OCI-LY7 (cell line): Measurements from ENCODE around the gene SLC2A4RG.

Source experiments
- CTCF ChIP-seq: fragments of 200-600 bp; sonication (generic); conservative IDR thresholded peaks from 2 replicates; pipeline ENCODE4 v1.5.1; 2014; ENCODE audit warnings: mild to moderate bottlenecking, antibody characterized with exemption, low read length, moderate library complexity, mixed read lengths
- EZH2phosphoT487 ChIP-seq: fragments of 200-600 bp; sonication (generic); IDR thresholded peaks from 2 replicates; pipeline ENCODE4 v1.6.1; 2018; ENCODE audit warnings: low read depth, borderline replicate concordance, mild to moderate bottlenecking, mixed run types, antibody characterized with exemption, low read length, moderate library complexity, mixed read lengths

DNA sequence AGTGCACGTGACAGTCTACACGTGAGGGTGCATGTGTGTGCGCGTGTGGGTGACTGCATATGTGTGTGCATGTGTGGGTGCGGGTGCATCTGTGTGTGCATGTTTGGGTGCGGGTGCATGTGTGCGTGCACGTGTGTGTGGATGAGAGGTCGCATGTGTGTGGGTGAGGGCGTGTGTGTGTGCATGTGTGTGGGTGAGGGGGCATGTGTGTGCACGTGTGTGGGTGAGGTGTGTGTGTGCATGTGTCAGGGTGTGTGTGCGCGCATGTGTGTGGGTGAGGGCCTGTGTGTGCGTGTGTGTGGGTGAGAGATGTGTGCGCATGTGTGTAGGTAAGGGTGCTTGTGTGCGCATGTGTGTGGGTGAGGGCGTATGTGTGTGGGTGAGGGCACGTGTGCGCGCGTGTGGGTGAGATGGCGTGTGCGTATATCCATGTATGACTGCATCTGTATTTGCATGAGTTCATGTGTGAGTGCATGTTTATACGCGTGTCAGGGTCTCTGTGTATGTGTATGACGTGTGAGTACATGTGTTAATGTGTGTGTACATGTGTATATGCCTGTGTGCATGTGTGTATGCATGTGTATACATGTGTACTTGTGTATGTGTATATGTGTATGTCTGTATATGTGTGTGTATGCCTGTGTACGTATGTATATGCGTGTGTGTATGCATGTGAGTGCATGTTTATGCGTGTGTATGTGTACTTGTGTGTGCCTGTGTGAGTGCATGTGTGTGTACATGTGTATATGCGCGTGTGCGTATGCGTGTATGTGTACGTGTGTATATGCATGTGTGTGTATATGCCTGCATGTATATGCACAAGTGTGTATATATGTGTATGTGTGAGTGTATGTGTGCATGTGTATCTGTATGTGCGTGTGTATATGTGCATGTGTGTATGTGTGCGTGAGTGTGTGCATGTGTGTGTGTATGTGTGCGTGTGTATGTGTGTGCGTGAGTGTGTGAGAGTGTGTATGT is 7.2 kb upstream of the SLC2A4RG start:
- TF ChIP-seq CTCF, result no peak
- TF ChIP-seq EZH2phosphoT487, result no peak
